ENCODE results near the gene PPHLN1. TPM values are rescaled to one million over a fixed set of nuclear protein-coding genes. Genes with fewer than 3 reads are reported as not detected.

Gene PPHLN1
- polyA plus RNA-seq, 3 donors = 12.5 to 30.5 (median 26.8) TPM

DNA sequence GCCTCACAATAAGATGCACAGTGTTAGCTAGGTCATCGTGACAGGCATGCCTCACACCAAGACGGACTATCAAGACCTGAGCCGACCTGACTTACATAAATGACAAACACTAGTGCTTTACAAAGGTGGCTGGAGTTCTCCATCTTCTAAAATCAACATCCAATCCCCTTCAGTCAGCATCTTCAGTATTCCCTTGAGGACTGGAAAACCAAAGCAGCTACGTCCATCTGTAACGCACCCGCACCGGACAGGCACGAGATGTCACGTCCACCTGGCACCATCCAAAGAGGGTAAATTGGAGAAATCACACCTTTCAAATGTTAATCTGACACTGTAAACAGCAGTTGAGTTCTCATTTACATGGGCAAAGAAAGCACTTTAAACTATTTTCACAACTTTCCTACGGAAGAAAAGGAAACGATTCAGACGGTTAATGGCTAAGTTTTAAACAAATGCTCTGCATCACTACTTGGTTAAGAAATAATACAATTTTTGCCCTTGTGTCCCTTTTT, 133.4 kb downstream of the PPHLN1 start:
- 92 to 94% (median 93%) methylated on average over 12 of the region's 12 CpGs for WGBS, 3 donors
- no peak overlapping the region for H3K27ac ChIP-seq (ENCODE audit: low read depth, low read length)

DNA sequence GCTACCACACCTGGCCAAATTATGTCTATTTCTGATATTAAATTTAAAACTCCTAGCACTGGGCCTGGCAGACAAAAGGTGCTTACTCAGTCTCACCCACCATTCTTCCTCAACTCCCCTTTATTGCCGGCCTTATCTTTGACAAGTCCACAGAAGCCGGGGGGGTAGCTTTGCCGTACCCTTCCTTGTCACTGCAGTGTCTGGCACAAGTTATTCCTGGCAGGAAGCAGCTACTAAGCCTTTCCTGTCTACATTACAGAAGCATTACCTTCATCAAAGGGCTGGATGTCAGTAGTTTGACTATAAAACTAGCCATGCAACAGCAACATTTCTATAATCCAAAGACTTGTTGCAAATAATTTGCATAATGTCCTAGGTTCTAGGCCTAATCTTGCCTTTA, 136.5 kb downstream of the PPHLN1 start:
- WGBS, 3 donors = 35 to 45% (median 41%) methylated on average over 3 of the region's 3 CpGs
- no peak overlapping the region for H3K27ac ChIP-seq (ENCODE audit: low read depth, low read length)

DNA sequence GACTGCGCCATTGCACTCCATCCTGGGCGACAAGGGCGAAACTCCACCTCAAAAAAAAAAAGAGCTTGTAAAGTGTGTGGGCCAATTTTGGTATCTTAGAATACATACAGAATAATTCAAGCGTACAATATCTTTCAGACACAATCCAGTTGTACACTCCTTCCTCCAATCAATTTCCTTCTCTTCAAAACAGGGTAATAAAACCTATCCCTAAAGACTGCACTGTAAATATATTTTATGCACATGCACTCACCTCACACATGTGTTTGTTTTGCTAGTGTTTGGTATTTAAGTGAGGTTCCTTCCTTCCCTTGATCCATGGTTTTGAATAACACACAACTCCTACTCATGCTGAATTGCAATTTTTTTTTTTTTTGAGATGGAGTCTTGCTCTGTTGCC, 137.7 kb downstream of the PPHLN1 start:
- H3K27ac ChIP-seq (ENCODE audit: low read depth, low read length) = no peak overlapping the region
- 97 to 99% (median 99%) methylated on average over 4 of the region's 4 CpGs for WGBS, 3 donors

DNA sequence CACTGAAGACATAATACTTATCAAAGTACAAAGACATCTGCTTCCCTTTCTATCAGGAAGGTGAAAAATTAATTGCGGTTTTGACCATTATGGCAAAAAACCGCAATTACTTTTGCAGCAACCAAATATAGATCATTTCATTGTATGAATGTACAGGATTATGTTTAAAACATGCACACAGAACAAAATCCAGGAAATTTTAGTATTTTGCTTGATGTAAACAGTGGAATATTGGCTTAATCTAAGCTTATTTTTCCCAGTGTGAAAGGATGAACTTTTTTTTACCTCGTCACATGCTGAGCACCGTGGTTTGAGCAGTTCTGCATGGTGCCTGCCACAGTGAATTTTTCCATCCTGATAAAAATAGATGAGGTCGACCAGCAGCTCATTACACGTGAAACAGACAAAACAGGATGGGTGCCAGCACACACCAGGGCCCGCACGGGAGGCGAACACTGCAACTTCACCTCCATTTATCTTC, 142.4 kb downstream of the PPHLN1 start:
- WGBS, 3 donors = 35 to 63% (median 36%) methylated on average over 9 of the region's 9 CpGs
- H3K27ac ChIP-seq (ENCODE audit: low read depth, low read length) = no peak overlapping the region

DNA sequence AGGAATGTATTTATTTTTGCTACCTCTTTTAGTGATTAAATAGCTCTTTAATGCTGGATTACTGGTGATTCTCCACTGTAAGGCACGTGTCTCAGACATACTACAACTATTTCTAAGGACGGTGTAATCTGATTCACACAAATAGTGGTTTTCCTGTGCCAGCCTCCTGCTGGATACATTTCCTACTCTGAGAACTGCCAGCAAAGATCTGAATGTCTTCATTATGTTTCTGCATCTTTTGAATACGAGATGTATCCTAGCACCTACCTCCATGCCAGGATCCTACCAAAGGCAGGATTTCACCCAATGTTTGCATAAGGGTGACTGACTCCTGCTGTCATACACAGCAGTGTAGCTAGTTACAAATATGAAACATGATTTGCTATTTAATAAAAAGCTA, 143.0 kb downstream of the PPHLN1 start:
- WGBS, 3 donors = 39 to 76% (median 52%) methylated on average over 3 of the region's 3 CpGs
- no peak overlapping the region for H3K27ac ChIP-seq (ENCODE audit: low read depth, low read length)

DNA sequence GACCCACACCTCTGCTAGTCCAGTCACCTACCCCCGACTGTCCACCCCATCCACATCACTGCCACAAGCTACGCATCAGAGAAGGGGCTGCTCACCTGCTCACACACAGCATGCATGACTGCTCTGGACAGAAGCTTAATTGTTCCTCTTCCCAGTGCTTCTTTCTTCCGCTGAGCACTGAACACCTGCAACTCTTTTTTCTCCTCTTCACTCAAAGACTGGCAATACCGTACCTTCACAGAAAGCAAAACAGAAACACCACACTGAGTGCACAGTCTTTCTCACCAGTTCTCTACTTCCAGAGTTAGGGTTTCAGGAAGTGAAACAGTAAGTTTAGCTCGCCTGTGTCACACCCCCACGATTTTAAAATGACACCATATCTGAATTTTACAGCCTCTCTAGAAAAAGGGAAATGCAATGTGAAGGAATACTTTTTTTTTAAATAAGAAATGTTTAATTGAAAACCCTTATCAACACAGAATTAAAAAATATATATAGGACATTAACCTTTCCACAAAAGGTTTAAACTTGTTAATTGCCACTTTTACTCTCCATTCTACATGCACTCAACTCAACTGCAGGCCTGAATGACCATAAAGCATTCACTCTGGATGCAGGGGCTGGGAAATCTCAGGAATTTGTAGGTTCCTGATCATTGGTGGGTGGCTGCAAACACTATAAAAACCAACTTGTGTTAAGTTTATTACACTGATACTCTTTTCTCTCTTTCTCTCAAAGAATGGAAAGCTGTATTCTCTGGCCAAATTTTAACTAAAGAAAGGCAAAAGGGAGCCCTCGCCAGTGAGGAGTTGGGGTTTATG, 143.6 kb downstream of the PPHLN1 start:
- H3K27ac ChIP-seq (ENCODE audit: low read depth, low read length) = no peak overlapping the region
- WGBS, 3 donors = 61 to 81% (median 61%) methylated on average over 7 of the region's 7 CpGs

DNA sequence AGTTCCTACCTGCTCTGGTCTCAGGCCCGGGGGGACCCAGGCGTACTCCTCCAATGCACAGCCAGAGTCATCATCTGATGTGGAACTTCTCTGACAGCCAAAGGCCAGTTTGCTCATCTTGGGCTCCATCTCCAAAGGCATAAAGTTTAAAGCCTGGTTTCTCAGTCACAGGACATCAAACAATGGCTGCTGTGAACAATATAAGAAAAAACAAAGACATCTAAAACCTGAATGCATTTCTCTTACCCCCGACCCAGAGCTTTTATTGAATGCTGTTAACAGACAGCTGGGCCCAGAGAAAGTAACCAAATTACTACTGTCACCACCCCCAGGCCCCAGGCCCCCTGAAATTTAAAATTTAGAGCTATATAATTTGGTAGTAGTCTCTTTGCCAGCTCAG, 146.4 kb downstream of the PPHLN1 start:
- 86 to 88% (median 86%) methylated on average over 3 of the region's 3 CpGs for WGBS, 3 donors
- no peak overlapping the region for H3K27ac ChIP-seq (ENCODE audit: low read depth, low read length)

DNA sequence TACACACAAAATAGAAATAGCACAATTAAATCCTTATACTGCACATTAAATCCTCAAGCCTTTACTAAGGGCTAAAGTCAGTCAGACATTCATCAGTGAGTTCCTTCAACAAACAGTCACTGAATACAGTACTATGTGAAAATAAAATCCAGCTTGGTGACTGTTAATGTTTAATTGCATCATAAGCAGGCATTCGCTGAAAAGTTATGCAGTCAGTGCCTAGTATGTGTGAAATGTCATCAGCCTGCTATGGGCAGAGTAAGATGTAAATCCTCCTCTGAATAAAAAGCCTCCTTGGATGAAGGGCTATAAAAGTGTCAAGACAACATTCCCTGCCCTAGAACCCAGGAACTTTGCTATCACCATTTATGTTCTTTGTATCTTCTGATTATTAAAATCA, 147.2 kb downstream of the PPHLN1 start:
- H3K27ac ChIP-seq (ENCODE audit: low read depth, low read length) = no peak overlapping the region
- 54 to 61% (median 59%) methylated on average over 1 of the region's 1 CpG for WGBS, 3 donors

DNA sequence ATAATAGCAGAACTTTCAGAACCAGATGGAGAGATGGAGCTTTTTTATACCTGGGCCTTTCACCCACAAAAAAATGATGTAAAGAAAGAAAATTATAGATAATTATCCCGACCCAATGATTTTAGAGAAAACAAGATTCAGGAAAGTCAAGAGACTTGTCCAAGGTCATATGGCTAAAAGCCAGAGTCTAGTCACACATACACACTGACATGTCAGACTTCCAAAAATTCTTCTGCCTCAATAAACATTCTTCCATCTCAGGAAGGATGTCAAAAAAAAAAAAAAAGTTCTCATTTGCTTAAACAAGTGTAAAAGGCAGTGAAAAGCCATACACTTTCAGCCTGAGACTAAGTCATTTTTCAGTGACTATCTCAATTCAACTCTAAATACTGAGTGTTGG, 147.6 kb downstream of the PPHLN1 start:
- 32 to 71% (median 65%) methylated on average over 1 of the region's 1 CpG for WGBS, 3 donors
- no peak overlapping the region for H3K27ac ChIP-seq (ENCODE audit: low read depth, low read length)

DNA sequence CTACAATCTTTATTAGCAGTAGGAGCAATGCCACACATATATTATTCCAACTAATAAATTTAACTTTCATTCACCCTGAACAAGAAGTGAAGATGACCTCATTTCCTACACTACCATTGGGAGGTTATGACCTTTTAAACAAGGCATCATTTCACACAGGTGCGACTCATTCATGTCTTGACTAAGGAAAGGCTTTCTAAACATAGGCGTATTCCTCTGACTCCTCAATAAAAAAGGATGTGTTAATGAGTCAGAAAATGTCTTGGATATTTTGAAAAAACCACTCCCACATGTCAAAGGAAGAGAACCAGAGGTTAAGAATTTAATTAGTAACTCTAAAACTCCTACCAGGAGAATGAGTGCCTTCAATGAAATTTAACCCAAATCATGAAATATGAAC, 148.4 kb downstream of the PPHLN1 start:
- no peak overlapping the region for H3K27ac ChIP-seq (ENCODE audit: low read depth, low read length)
- WGBS, 3 donors = 61 to 88% (median 66%) methylated on average over 2 of the region's 2 CpGs

DNA sequence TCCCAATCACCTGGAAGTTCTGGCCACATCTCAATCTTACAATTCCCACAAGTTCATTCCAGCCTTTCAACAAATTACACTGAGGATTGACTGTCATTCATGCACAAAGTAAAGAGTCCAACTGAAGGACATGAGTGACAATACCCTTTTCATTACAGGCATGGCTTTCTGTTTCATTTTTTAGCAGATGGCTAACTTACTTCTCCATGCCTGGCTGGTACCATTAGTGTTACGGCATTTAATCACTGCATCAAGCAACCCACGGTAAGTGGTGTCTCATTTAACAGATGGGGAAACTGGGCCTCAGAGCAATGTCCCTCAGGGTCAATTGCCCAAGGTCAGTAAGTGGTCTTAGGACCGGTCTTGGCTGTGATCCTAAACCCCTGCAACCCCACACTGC, 149.1 kb downstream of the PPHLN1 start:
- 63 to 82% (median 79%) methylated on average over 3 of the region's 3 CpGs for WGBS, 3 donors
- no peak overlapping the region for H3K27ac ChIP-seq (ENCODE audit: low read depth, low read length)

DNA sequence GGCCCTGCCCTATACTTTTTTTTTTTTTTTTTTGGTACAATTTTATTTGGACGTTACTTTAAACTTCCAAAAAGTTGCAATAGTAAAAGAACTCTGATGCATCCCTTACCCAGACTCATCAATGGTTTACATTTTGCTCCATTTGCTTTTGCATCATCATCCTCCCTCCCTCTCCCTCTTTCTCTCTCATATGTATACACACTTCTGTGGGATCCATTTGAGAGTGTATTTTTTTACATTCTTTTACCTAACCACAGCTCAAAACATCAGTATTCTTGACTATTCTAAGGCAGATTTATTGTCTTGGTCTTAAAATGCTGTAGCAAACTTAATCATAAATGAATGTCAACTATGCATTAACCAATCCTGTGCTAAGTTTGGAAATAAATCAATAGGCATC, 152.0 kb downstream of the PPHLN1 start:
- 79 to 94% (median 80%) methylated on average over 1 of the region's 1 CpG for WGBS, 3 donors

DNA sequence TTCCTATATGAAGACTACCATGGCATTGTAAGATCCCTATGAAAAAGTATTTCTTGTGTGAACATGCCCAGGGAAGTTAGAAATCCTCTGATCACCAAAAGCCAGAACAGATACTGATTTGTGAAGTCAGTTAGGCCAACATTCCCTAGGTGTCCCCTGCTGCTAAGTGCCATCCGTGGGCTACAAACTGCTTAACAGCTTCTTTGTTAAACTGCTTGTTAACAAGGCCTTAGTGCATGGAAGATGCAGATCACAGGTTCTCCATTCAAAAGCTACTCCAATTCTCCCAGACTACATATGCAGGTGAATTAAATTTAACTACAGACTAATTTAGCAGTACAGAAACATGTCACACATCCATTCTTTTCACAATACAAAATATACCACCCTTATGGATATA, 155.4 kb downstream of the PPHLN1 start:
- H3K27ac ChIP-seq (ENCODE audit: low read depth, low read length) = no peak overlapping the region

More for the DNA sequence above, 152.0 kb downstream of the PPHLN1 start:
- H3K27ac ChIP-seq (ENCODE audit: low read depth, low read length) = no peak overlapping the region

DNA sequence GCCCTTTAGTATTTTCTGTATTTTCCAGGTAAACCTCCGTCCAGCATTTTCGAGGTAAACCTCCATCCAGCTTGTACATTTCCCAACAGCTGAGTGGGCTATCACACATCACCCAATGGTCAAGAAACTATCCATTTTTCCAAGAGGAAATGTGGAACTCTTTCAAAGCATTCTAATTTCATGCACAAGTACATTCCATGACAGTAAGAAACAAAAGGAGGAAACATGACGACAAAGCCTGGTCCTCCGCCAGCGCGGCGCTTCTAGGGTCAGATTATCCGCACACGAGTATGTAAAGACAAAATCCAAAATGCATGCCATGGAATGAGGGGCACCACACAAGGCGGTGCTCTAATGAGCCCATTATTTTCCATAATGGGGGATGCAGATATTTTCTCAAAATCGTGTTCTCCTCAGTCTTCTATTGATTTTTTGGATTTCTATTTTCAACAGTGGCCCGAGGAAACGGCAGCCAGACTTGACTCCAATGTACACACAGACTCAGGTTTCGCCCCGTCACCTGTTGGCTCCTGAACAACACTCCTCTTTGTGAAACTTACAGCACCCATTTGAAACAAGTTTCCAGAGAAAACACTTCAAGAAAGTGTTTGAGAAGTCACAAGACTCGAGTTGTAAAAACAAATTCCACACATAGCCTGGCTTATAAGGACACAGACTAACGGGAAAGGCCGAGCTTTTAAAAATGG, 156.2 kb downstream of the PPHLN1 start:
- H3K27ac ChIP-seq (ENCODE audit: low read depth, low read length) = no peak overlapping the region
- WGBS, 3 donors = 22 to 37% (median 29%) methylated on average over 18 of the region's 18 CpGs

More for the DNA sequence above, 155.4 kb downstream of the PPHLN1 start:
- 71 to 93% (median 79%) methylated on average over 1 of the region's 1 CpG for WGBS, 3 donors

DNA sequence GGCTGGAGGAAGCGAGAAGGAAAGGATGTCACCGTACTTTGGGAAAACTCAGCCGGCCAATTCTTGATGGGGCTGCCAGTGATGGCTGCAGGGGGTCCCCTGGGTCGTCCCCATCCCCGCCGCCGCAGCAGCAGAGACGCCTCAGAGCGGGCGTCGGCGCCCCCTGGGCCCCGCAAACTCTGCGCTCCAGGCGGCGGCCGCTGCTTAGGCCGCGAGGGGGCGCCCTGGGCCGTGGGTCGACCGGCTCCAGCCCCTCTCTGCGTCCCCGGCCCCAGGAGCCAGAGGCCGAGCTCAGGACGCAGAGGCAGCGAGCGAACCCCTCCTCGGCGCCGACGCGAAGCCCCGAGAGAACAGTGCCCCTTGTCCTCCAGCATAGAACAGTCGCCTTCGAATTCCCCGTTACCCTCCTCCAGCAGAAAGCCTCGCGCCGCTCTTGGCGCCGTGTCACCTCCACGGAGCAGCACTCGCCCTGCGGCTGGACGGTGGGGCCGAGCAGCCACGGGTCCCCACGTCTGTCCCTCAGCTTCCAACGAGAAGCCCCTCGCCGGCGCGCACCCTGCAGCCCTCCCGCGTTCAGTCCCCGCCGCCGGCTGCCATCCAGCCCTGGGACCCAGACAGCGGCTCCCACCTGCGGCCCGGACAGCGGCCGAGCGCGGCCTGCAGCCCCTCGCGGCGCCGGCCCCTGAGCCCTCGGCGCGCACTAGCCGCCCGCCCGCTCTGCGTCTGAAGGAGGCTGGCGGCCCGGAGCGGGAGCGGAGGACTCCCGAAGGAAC, 157.0 kb downstream of the PPHLN1 start:
- WGBS, 3 donors = 0 to 1% (median 1%) methylated on average over 68 to 83 of the region's 83 CpGs
- no peak overlapping the region for H3K27ac ChIP-seq (ENCODE audit: low read depth, low read length)

DNA sequence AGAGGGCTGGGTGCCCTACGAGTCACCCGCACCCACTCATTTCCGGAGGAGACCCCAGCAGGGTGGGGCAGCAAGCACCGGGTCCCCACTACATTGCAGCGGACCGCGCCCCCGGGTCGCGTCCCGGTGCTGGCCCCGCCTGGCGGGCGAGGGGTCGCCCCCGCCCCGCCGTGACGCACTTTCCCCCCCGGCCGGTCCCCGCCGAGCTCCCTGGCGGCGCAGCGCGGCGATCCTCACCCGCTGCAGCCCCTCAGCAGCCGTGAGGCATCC, 157.5 kb downstream of the PPHLN1 start:
- 1 to 2% (median 1%) methylated on average over 23 to 30 of the region's 30 CpGs for WGBS, 3 donors

DNA sequence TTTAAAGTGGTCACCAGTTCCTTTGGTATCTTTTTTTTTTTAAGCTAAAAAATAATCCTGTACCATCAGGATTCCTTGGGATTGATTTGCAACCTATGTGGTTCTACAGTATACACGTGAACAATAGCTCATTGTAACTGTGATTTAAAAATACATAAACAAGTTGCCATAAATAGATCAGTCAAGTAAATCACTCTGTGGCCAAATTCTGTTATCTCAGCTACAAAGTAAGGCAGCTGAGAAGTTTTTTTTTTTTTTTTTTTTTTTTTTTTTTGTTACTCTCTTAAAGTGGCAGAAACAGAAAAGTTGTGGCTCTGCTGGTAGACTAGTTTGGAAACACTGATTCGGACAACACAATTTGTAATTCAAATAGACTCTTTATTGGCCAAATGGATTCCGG, 159.0 kb downstream of the PPHLN1 start:
- WGBS, 3 donors = 46 to 56% (median 56%) methylated on average over 3 of the region's 3 CpGs
- no peak overlapping the region for H3K27ac ChIP-seq (ENCODE audit: low read depth, low read length)

More for the DNA sequence above, 157.5 kb downstream of the PPHLN1 start:
- H3K27ac ChIP-seq (ENCODE audit: low read depth, low read length) = no peak overlapping the region

DNA sequence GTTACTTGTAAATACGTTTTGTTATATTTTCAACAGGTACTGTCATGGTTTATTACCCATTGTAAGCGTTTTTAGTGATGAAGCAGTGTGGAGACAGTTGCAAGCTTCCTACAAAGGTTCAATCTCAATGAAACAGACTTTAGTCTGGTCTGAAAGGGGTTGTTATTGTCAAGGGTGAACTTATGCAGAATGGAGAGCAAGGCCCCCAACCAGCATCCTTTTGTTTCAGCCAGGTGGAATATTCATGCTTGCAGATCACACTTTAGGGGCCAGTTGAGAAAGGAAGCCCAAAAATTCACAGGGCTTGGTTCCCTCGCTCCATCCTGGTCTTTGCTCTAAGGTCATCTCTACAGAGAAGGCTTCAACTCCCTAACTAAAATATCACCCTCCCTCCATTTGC, 159.9 kb downstream of the PPHLN1 start:
- 76 to 94% (median 91%) methylated on average over 3 of the region's 3 CpGs for WGBS, 3 donors
- H3K27ac ChIP-seq (ENCODE audit: low read depth, low read length) = no peak overlapping the region

DNA sequence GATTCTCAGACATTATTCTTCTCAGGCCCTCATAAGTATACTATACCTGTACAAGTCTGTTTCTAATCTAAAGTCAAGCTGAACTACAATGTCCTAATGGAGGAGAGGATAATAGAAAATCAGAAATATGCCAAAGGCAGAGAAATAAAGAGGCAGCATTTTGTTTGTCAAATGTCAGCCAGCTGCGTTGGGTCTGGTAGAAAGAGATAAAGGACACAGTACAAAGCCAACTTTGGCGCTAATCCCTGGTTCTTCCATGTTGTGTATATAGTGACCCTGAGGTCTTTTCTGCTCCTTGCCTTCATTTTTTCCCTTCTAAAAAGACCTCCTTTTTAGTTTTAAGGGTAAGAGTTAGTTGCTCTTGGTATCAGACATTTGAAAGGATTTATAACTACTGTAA, 160.4 kb downstream of the PPHLN1 start:
- WGBS, 3 donors = 51 to 87% (median 74%) methylated on average over 2 of the region's 2 CpGs

More for the DNA sequence above, 160.4 kb downstream of the PPHLN1 start:
- no peak overlapping the region for H3K27ac ChIP-seq (ENCODE audit: low read depth, low read length)

Data from adipose tissue (tissue), 3 donors.